K562 (cell line): ENCODE data around the gene ARID4B. TPM values are rescaled to one million over a fixed set of nuclear protein-coding genes. Genes with fewer than 3 reads are reported as not detected.

Source experiments
- ATAC-seq: fragments of 200-7000 bp; cut with Tn5 transposase; 3 replicates; pipeline ENCODE4 v1.9.1; 2020; ENCODE audit warnings: moderate library complexity
- BruUV-seq: library from RNA; stranded (reverse); fragments of 400-500 nt; replicated peaks from 2 replicates; lab custom pipeline; 2021; lab: Mats Ljungman, UMichigan
- CTCF ChIA-PET: fragments of 300-600 bp; formaldehyde crosslinking; extraction: SDS; loops from one replicate; lab custom pipeline; 2021; ENCODE audit warnings: low intra/inter-chr PET ratio; lab: Yijun Ruan, JAX
- POLR2A ChIA-PET: fragments of 300-600, 350-650 bp; sonication (Branson Sonifier 250); formaldehyde crosslinking; extraction: SDS; loops from one replicate; lab custom pipeline; 2021; ENCODE audit warnings: antibody characterized with exemption, inconsistent platforms; lab: Yijun Ruan, JAX
- DNase-seq, 4 experiments: peaks; one replicate each; pipeline versions ENCODE4 v3.0.0 to v3.0.0-alpha.2; 2011 to 2018; ENCODE audit warnings: low spot score in 3 of 4, mixed read lengths in 3 of 4; ENCODE audit errors: extremely low read depth in 1 of 4
- FAIRE-seq: peaks from 2 replicates; lab custom pipeline; 2011; peaks lifted over from hg19 to GRCh38; lab: Jason Lieb, UNC
- H2AFZ ChIP-seq: 2 replicates; pipeline ENCODE4 v1.6.0; 2011; ENCODE audit warnings: low read depth, low read length, control low read depth, inconsistent platforms
- H3K27ac ChIP-seq: fragments of 200-600 bp; 3 replicates; pipeline ENCODE4 v1.8.0; 2011; ENCODE audit warnings: low read depth, mild to moderate bottlenecking, control low read depth, inconsistent platforms, low read length, moderate library complexity, mixed read lengths; ENCODE audit errors: extremely low read depth
- H3K27me3 ChIP-seq, 2 experiments: fragments of 300-600 bp in 1 of 2; 2 replicates in 1 of 2; 3 replicates in 1 of 2; pipeline versions ENCODE4 v1.6.0 to v1.8.0; 2011; ENCODE audit warnings: inconsistent platforms in 2 of 2, low read length in 2 of 2, mild to moderate bottlenecking in 1 of 2, mixed read lengths in 1 of 2, moderate library complexity in 1 of 2; ENCODE audit not compliant: control insufficient read depth in 2 of 2, insufficient read depth in 2 of 2
- H3K36me3 ChIP-seq: fragments of 300-600 bp; 3 replicates; pipeline ENCODE4 v1.8.0; 2011; ENCODE audit warnings: mild to moderate bottlenecking, low read length, inconsistent platforms; ENCODE audit not compliant: control insufficient read depth, insufficient read depth
- H3K4me1 ChIP-seq, 2 experiments: fragments of 200-600 bp in 1 of 2; replicated peaks in 1 of 2; 2 replicates in 1 of 2; 3 replicates in 1 of 2; pipeline versions ENCODE4 v1.5.1 to v1.8.0; 2011; ENCODE audit warnings: inconsistent platforms in 2 of 2, low read length in 2 of 2, mild to moderate bottlenecking in 1 of 2, mixed read lengths in 1 of 2, moderate library complexity in 1 of 2; ENCODE audit not compliant: control insufficient read depth in 2 of 2, insufficient read depth in 2 of 2
- H3K4me2 ChIP-seq: 2 replicates; pipeline ENCODE4 v1.6.1; 2011; ENCODE audit warnings: low read length, control low read depth, inconsistent platforms, mixed read lengths; ENCODE audit not compliant: insufficient read depth
- H3K4me3 ChIP-seq: fragments of 200-600 bp; sonication (generic), shearing (Covaris generic); 2 replicates; pipeline ENCODE4 v1.5.1; 2016; ENCODE audit warnings: control low read depth, inconsistent platforms
- H3K79me2 ChIP-seq: fragments of 200-600 bp; 3 replicates; pipeline ENCODE4 v1.8.0; 2011; ENCODE audit warnings: low read length, inconsistent platforms; ENCODE audit not compliant: control insufficient read depth, insufficient read depth
- H3K9ac ChIP-seq, 2 experiments: 2 replicates each; pipeline versions ENCODE4 v1.6.0 to v1.6.1; 2011; ENCODE audit warnings: low read depth in 2 of 2, low read length in 2 of 2, control low read depth in 1 of 2, inconsistent platforms in 1 of 2, mild to moderate bottlenecking in 1 of 2, mixed read lengths in 1 of 2; ENCODE audit not compliant: insufficient read depth in 1 of 2
- H3K9me1 ChIP-seq: one replicate; pipeline ENCODE4 v1.6.0; 2011; ENCODE audit warnings: inconsistent platforms, mild to moderate bottlenecking, low read length, moderate library complexity; ENCODE audit not compliant: control insufficient read depth, insufficient read depth
- H3K9me3 ChIP-seq: replicated peaks from 2 replicates; pipeline ENCODE4 v1.5.1; 2011; ENCODE audit warnings: low read depth, low read length, inconsistent platforms; ENCODE audit not compliant: control insufficient read depth, insufficient read depth
- H4K20me1 ChIP-seq: replicated peaks from 2 replicates; pipeline ENCODE4 v1.6.1; 2011; ENCODE audit warnings: low read length, inconsistent platforms, mixed read lengths; ENCODE audit not compliant: control insufficient read depth, insufficient read depth
- EHMT2 ChIP-seq: fragments of 450-650 bp; IDR thresholded peaks from 2 replicates; pipeline ENCODE4 v1.6.1; 2018; ENCODE audit warnings: antibody characterized with exemption
- ETV6 ChIP-seq, 3 experiments: fragments of 150-350 bp in 1 of 3; sonication (generic) in 1 of 3; formaldehyde crosslinking in 1 of 3; IDR thresholded peaks; 2 replicates each; pipeline versions ENCODE4 v1.6.1 to v1.8.0; 2014 to 2022; ENCODE audit warnings: borderline replicate concordance in 2 of 3, low read depth in 2 of 3, antibody characterized with exemption in 1 of 3, low read length in 1 of 3, mild to moderate bottlenecking in 1 of 3, missing genetic modification reagents in 1 of 3
- NCOA1 ChIP-seq: fragments of 450-650 bp; IDR thresholded peaks from 2 replicates; pipeline ENCODE4 v1.6.1; 2016; ENCODE audit warnings: low read depth
- TARDBP ChIP-seq: fragments of 450-650 bp; IDR thresholded peaks from 2 replicates; pipeline ENCODE4 v1.6.1; 2016
- WGBS: fragments of 100-300 bp; shearing (Covaris generic); methylation state at CpG from one replicate; pipeline ENCODE4 v1.1.6; 2016; ENCODE audit warnings: low coverage, mixed read lengths; ENCODE audit not compliant: insufficient coverage; ENCODE audit errors: missing lambda C conversion rate; 5-methylcytosine and 5-hydroxymethylcytosine counted together
- in situ Hi-C: fragments of 300-500 bp; cut with MboI; formaldehyde crosslinking; loops from 4 replicates; pipeline ENCODE4 v1.15.0; 2018; ENCODE audit warnings: inconsistent platforms, mixed read lengths
- intact Hi-C: fragments of 100-400 bp; cut with micrococcal nuclease; formaldehyde crosslinking; loops from 2 replicates; pipeline ENCODE4 v1.14.2; 2022
- polyA plus RNA-seq, 8 experiments: library from polyadenylated mRNA; depleted of rRNA in 4 of 8; stranded (reverse) in 5 of 8; unstranded in 3 of 8; fragments of >200 nt; fragmentation: Nextera tagmentation in 2 of 8; fragmentation: Illumina TruSeq in 1 of 8; extraction: Ambion mirVana in 2 of 8; extraction: Trizol in 1 of 8; gene quantifications; 2 replicates each; pipeline versions ENCODE4 v1.2.1 to v1.2.3, GENCODE V29; 2011 to 2014; ENCODE audit warnings: inconsistent platforms in 1 of 8, missing spikeins in 1 of 8
- total RNA-seq, 7 experiments: library from RNA; depleted of rRNA in 6 of 7; stranded (reverse); fragments of >200 nt in 6 of 7; fragmentation: Illumina TruSeq in 2 of 7; extraction: Trizol in 2 of 7; gene quantifications; 2 replicates each; pipeline versions ENCODE4 v1.2.1 to v1.2.3, GENCODE V29; 2011 to 2021; ENCODE audit warnings: low replicate concordance in 1 of 7
- TF ChIP-seq, protein P1 (sequence below): fragments of 450-650 bp; formaldehyde crosslinking; conservative IDR thresholded peaks from 2 replicates; pipeline ENCODE4 v1.4.0; 2022; ENCODE audit warnings: mild to moderate bottlenecking, missing genetic modification characterization
- TF ChIP-seq, protein P2 (sequence below), 2 experiments: fragments of 200-800 bp in 1 of 2; sonication (Bioruptor generic) in 1 of 2; sonication (generic) in 1 of 2; formaldehyde crosslinking in 1 of 2; IDR thresholded peaks in 1 of 2; conservative IDR thresholded peaks in 1 of 2; 2 replicates each; pipeline versions ENCODE4 v1.5.0 to v1.6.1; 2016 to 2020; ENCODE audit warnings: missing compliant biosample characterization in 1 of 2, missing genetic modification characterization in 1 of 2, missing genetic modification reagents in 1 of 2

Gene ARID4B
- total and polyA plus RNA-seq, 9 of the 15 experiments (the other 6 are each of a cell fraction or from before 2014, with no cell fraction given) = 8.4 to 38.9 (median 18.5) TPM

GRCh38 chr1:235213752-235214151 is 114.2 kb downstream of the ARID4B start:
- in situ Hi-C loops = no loop called here
- TF ChIP-seq TARDBP (no peak), NCOA1 (no peak), EHMT2 (no peak), ETV6 (IDR thresholded peaks at IDR 0.05; ENCODE audit: borderline replicate concordance in 1 of 2, low read depth in 2 of 2, low read length in 1 of 2) (no peak), ETV6 (CRISPR knock-in tag; IDR thresholded peaks at IDR 0.05; ENCODE audit: borderline replicate concordance) (no peak)
- TF ChIP-seq, protein P1, sequence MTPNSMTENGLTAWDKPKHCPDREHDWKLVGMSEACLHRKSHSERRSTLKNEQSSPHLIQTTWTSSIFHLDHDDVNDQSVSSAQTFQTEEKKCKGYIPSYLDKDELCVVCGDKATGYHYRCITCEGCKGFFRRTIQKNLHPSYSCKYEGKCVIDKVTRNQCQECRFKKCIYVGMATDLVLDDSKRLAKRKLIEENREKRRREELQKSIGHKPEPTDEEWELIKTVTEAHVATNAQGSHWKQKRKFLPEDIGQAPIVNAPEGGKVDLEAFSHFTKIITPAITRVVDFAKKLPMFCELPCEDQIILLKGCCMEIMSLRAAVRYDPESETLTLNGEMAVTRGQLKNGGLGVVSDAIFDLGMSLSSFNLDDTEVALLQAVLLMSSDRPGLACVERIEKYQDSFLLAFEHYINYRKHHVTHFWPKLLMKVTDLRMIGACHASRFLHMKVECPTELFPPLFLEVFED = no peak
- TF ChIP-seq, protein P2, sequence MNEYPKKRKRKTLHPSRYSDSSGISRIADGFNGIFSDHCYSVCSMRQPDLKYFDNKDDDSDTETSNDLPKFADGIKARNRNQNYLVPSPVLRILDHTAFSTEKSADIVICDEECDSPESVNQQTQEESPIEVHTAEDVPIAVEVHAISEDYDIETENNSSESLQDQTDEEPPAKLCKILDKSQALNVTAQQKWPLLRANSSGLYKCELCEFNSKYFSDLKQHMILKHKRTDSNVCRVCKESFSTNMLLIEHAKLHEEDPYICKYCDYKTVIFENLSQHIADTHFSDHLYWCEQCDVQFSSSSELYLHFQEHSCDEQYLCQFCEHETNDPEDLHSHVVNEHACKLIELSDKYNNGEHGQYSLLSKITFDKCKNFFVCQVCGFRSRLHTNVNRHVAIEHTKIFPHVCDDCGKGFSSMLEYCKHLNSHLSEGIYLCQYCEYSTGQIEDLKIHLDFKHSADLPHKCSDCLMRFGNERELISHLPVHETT (CRISPR knock-in tag; conservative IDR thresholded peaks at IDR 0.05 in 1 of 2, IDR thresholded peaks at IDR 0.05 in 1 of 2) = no peak
- 77% methylated on average over 6 of the region's 6 CpGs for WGBS
- DNase-seq = no peak
- H3K79me2 ChIP-seq = no peaks in the 10 kb centered on the region
- no peaks in the 10 kb centered on the region for H3K4me1 ChIP-seq
- H3K9me3 ChIP-seq = no peaks in the 10 kb centered on the region
- no peak for FAIRE-seq
- no peaks in the 10 kb centered on the region for H4K20me1 ChIP-seq
- intact Hi-C loops = no loop called here
- no peak overlapping the region for H3K9ac ChIP-seq
- no peak overlapping the region for H3K4me3 ChIP-seq
- no peak for ATAC-seq
- no peak overlapping the region for H2AFZ ChIP-seq
- POLR2A ChIA-PET = no interaction called here
- H3K4me2 ChIP-seq = no peak overlapping the region
- no TSS peak for BruUV-seq
- H3K9me1 ChIP-seq = no peaks in the 10 kb centered on the region
- no peak overlapping the region for H3K27ac ChIP-seq
- CTCF ChIA-PET = no interaction called here
- H3K27me3 ChIP-seq = no peaks in the 10 kb centered on the region
- H3K36me3 ChIP-seq = peaks cover 53% of the 10 kb centered on the region; the same call in 2 of the 3 replicates
